Central memory CD4-positive, alpha-beta T cell (primary cell): ENCODE measurements around the gene SYNE1.
A peak's percentile ranks its signal among the peaks of the same experiment; 100 is the strongest.

Experiments used
- DNase-seq: peaks from one replicate; pipeline ENCODE4 v3.0.0; 2022

SYNE1 gene

GRCh38 chr6:152267967-152268845 is 369.0 kb downstream of the SYNE1 start:
- peak; percentile 12 for DNase-seq

DNA sequence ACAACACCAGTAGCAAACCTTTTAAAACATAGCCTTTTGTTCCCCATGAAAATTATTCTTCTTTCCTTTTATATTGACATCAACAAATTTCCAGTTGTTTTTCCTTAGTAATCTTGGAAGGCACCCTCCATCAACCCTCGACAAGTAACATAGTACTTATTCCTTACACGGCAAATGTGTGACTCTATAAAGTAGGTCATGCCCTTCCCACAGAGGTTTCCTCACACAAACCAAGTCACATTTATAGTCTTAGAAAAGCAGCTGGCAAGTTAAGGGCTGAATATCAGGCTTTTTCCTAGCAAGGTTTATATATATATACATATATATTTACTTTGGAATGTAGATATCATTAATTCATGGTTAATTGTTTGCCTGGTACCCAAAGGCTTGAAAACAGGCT is 371.5 kb downstream of the SYNE1 start:
- no peak for DNase-seq

- no peak for DNase-seq
Observed at GRCh38 chr6:152263582-152263981, 373.6 kb downstream of the SYNE1 start.

GRCh38 chr6:152261179-152261578 is 376.0 kb downstream of the SYNE1 start:
- DNase-seq, result no peak

DNA sequence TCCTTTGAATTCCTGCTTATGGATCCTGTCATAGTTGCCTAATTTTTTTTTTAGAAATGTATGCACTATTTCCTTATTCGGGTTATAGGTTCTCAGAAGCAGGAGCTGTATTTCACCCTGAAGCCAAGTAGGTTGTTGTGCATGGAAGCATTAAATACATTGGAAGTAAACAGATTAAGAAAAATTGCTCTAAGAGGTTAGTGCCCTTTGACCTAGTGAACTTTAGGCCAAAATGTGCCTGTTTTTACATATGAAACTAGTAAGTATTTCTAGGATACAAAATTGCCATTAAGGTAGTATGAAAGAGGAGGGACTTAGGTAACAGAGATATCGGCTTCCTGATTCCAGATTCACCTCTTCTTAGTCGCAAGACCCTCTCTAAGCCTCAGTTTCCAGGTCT is 377.9 kb downstream of the SYNE1 start:
- no peak for DNase-seq

DNA sequence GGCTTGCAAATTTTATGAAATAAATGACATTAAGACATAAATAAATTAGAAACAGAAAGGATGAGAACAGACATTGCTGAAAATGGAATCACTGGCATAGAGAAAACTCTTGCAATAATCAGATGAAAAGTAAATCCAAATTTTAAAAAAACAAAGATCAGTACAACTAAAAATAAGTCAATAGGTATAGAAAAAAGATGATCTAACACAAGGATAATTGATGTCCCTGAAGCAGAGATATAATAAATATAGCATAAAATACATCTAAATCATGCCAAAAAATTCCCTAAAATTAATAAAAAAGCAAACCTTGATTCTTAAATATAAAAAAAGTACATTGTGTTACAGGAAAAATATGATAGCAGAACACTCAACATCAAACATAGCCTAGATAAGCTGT is 379.6 kb downstream of the SYNE1 start:
- no peak for DNase-seq

- no peak for DNase-seq
Observed at GRCh38 chr6:152250127-152250526, 387.0 kb downstream of the SYNE1 start.

GRCh38 chr6:152248980-152249379 is 388.2 kb downstream of the SYNE1 start:
- no peak for DNase-seq

- no peak for DNase-seq
Observed at GRCh38 chr6:152246554-152247337, 390.4 kb downstream of the SYNE1 start.

- no peak for DNase-seq
Observed at GRCh38 chr6:152244998-152245630, 392.0 kb downstream of the SYNE1 start.

GRCh38 chr6:152241013-152241766 is 396.0 kb downstream of the SYNE1 start:
- DNase-seq, result no peak

GRCh38 chr6:152240436-152240835 is 396.7 kb downstream of the SYNE1 start:
- no peak for DNase-seq

DNA sequence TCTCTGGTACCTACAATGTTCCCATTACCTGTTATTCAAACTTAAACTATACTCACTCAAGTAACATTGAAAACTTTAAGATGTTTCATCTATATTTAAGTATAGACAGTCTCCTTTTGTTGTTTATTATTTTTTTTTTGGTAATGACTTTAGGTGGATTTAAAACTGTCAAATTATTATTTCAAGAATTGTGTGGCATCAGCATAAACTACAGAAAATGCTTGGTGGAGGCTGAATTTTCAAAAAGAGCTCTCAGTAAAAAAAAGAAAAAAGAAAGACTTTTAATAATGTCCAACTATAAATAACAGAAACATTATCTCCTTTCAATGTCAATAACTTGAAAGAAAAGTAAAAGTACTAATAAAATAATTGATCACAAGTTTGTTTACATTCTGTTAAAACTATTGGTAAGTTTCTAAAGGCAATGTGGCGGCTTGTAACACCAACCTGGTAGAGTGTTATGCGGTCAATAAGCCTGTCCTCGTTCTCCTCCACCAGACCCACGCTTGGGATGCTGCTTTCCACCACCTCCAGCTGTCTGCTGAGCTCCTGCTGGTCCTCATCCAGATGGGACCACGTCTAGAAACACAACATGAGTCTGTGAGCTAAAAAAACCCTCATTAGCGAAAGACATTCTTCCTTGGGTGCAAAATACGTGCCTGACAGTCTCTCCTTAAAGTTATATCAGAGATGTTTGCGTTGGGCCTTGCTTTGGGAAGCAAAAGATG is 400.6 kb downstream of the SYNE1 start:
- no peak for DNase-seq

DNA sequence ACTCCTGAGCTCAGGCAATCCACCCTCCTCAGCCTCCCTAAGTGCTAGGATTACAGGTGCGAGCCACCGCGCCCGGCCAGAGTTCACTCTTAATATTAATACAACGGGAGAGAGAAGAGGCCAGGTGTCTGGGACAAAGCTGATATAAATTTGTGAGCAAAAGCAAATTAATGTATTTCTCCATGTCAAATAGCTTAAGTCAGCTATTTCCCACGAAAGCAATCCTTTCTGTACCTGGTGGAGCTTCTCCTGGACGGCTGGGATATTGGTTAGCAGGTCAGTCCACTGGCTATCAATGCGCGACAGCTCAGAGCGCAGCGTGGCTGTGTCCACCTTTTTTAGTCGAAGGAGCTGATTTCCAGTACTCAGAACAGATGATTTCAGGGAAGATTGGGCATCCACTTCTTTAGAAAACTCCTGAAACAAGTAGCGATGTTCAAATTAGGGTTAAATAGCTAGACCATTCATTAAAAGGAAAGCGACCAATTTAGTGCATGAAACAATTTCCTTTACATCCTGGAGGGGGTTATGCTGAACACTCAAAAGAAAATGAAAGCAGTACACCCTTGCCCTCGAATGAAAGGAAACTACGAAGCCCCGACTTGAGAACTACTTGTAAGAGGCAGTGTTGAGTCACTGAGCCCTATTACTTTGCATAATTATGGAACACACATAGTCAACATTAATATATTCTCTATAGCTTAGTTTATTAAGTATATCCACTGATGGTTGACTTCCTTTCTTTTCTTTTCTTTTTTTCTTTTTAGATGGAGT is 403.4 kb downstream of the SYNE1 start:
- DNase-seq, result peak; percentile 38

DNA sequence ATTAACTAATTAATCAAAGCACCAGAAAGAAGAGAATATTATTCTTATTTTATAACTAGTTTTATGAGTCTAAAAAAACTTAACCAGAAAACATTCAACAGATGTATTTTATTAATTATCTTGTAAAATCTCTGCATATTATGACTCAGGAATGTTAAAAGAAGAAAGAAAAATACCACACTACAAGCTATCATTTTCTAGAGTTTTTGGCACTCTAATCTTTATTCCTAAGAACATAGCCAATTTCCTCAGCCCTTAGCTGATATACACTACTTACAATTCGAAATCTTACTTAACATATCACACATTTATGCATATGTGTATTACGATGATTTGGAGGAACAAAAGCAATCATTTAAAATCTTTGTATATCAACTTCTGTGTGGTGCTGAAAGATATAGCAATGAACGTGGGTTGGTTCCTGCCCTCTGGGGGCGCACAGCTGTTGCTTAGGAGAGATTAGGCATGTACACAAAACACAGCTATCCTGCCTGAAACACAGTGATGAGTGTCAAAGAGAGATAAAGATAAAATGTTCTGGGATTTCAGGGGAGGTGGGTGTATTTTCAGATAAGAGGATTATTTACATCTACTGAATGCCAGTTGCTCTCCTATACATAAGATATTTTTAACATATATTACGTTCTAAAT is 404.5 kb downstream of the SYNE1 start:
- DNase-seq, result peak; percentile 16

- no peak for DNase-seq
Observed at GRCh38 chr6:152229330-152229729, 407.8 kb downstream of the SYNE1 start.

GRCh38 chr6:152226119-152226518 is 411.0 kb downstream of the SYNE1 start:
- no peak for DNase-seq

GRCh38 chr6:152225241-152225934 is 411.8 kb downstream of the SYNE1 start:
- DNase-seq, result no peak

DNA sequence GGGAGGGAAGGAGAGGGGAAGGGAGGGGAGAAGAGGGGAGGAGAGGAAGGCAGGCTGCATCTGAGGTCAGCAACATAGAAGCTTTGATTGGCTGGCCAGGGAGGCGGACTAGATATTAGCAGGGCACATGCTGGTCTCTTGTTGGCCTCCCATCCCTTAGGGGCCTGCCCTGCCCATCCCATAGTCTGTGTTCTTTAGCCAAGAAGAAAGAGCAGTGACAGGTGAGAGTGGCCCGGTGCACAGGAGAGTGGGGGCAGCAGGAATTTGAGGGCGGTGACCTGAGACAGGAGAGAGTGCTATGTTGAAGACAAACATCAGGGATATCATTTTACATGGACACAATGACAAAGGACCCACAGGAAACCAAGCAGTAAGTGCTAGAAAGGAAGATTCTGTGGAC is 413.5 kb downstream of the SYNE1 start:
- no peak for DNase-seq
